GM21360 (cell line): ENCODE data around the gene CERS6.
A peak's percentile ranks its signal among the peaks of the same experiment; 100 is the strongest.

ENCODE experiments used
- ATAC-seq: cut with Tn5 transposase; IDR thresholded peaks from one replicate; pipeline ENCODE4 v1.9.1; 2021; ENCODE audit warnings: mild to moderate bottlenecking, moderate library complexity; ENCODE audit not compliant: unreplicated experiment

Gene CERS6

DNA sequence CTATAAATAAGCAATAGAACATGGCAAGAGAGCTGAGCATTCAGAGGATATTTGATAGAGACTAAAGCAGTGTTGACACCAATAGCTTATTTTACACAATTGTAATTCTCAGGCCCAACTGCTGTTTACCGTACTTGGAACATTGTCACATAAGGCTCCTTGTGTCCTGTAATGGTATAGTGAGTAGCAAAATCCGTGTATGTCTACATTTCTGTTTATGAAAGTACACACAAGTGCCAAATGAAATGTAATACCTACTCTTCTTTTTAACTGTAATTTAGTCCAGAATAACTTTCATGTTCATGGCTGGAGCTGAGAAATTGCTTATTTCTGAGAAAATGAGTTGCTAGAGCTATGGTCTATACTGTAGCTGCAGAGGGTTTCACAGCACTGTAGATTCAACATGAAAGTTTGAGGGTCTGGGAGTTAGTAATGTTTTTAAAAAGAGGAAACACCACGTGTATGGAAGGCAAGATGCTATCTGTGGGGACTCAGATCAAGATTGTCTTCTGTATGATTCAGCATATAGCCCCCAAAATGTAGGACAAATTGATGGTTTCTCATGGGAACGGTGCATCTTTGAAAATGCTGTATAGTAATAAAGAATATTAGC is 236.2 kb downstream of the CERS6 start:
- peak; percentile 69 for ATAC-seq

DNA sequence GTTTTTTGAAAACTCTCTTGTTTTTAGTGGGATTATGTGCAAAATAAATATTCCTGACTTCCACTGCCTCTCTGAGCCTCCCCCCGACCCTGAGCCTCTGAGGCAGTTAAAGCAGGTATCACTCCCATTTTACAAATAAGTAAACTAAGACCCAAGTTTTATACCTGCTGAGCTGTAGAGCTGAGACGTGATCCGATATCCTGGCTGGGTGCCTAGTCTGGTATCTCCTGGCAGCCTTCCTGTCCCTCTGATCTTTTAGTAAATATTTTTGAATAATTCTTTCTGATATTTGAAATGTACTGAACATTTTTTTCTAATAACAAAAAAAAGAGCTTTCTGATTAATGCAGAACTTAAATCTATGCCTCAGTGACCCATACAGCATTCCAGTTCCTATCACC is 238.1 kb downstream of the CERS6 start:
- no peak for ATAC-seq

DNA sequence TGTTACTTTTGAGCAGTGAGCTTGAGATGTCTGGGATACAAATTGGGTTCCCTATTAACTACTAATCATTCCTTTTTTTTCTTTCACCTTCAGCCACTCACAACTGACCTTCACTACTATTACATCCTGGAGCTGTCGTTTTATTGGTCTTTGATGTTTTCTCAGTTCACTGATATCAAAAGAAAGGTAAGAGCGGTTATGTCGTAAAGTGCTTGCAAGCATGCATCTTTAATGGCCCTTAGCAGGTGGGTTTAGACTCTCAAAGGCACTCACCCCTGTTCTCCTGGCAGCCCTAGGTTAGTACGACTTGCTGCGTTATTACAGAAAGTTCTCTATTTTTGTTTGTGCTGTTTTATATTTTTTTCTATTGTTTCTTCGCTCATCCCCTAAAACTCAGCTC is 238.8 kb downstream of the CERS6 start:
- no peak for ATAC-seq

DNA sequence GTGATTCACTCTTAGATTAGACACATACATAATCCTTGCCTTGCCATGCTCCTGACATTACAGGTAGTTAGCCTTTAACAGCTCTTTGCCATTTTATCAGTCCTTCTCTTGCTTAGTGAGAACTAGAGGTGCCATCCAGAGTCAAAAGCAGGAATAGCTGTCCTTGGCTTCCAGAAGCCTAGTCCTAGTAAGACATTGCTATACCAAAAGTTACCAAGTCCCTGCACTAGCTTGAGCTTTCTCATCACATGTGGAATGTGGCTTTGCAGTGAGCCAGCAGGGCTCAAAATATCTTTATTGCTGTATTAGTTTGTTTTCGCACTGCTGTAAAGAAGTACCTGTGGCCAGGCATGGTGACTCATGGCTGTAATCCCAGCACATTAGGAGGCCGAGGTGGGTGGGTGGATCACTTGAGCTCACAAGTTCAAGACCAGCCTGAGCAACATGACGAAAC is 241.6 kb downstream of the CERS6 start:
- ATAC-seq = no peak

DNA sequence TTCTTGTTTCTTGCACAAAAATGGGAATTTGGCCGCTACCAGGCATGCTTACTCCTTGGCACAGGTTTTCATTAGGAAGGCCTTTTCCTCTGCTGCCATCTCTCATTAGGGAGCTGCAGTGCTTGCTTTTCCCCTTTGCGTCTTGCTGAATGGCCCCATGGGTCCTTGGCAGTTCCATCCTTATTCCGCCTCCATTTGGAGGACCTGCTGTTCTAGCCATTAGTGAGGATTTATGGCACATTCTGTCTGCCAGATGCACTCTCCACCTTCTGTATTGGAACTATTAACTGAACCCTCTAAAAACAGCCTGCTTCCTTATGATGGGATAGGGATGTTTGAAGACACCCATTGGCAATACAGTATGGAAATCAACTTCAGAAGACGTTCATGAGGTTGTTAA is 242.9 kb downstream of the CERS6 start:
- ATAC-seq = no peak

DNA sequence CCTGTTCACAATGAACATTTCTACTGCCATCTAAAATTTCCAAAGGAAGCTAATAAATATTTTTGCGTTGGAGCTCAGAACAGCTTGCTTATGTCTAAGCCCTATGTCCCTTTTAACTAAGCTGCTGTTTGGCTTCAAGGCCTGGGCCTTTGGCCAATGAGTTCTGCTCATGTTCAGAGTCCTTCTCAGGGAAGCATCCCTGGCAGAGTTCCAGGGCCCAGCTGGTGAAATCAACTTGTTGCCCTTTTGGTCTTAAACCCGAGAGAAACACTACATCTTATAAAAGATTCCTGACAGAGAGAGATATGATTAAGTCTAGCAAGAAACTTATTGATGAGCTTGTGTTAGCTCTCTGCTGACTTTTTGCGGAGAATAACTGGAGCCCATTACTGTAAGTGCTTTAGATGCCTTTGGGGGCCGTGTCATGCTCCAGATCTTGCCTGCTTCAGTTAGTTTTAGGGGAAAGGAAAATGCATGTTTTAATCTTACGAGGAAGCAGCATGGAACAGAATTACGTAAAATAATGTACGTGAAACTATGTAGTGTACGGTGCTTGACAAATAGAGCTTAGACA is 243.9 kb downstream of the CERS6 start:
- ATAC-seq = no peak

DNA sequence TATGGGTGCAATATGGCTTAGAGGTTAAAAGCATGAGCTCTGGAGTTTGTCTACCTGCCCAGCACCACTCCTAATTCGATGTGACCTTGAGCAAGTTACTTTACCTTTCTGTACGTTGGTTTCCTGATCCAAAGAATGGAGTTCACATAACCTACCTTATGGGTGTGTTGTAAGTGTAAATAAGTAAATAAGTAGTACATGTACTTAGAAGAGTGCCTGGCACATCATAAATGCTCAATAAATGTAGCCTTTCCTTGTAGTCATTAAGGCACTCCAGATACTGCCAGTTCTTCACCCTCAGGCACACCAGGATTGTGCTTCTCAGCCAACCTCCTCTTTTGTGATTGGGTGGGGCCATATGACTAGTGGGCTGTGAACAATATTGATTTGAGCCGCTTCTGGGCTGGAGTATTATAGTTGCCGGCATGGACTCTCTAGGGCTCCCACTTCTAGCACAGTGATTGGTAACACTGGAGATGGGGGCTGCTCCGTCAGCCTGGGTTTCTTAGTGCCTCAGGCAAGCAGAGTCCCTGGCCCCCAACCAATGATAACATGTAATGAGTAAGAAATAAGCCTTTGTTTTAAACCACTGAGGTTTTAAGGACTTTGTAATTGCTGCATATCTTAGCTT is 244.7 kb downstream of the CERS6 start:
- no peak for ATAC-seq

DNA sequence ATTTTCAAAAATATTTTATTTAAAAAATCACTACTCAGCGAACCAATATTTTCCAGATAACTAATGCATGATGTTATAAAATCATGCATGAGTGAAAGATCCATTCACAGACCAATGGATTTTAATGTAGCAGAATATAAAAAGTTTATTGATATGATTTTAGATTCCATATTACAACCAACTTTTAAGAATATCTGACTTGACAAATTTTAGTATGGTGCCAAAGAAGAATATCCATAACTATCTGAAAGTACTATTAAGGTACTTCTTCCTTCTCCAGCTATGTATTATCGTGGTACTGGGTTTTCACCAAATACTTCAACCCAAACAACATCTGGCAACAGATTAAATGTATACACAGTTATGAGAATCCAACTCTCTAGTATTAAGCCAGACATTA is 246.5 kb downstream of the CERS6 start:
- no peak for ATAC-seq

DNA sequence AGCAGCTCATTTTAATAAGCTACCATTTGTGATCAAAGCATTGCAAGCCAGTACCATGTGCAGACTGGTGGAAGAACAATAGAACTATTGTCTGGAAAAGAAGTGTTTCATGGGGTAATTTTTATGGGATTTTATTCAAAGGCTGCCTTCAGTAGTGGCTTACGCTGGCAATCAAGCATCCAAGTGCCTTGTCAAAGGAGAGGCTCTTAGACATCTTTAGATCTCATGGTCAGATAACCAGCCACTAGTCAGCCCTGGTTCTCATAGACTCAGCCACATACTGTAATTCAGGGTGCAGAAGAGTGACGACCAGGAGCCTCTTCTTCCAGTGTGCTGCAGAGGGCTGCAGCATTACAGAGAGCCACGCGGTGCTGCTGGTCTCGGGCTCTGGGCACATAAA is 247.9 kb downstream of the CERS6 start:
- ATAC-seq = no peak

DNA sequence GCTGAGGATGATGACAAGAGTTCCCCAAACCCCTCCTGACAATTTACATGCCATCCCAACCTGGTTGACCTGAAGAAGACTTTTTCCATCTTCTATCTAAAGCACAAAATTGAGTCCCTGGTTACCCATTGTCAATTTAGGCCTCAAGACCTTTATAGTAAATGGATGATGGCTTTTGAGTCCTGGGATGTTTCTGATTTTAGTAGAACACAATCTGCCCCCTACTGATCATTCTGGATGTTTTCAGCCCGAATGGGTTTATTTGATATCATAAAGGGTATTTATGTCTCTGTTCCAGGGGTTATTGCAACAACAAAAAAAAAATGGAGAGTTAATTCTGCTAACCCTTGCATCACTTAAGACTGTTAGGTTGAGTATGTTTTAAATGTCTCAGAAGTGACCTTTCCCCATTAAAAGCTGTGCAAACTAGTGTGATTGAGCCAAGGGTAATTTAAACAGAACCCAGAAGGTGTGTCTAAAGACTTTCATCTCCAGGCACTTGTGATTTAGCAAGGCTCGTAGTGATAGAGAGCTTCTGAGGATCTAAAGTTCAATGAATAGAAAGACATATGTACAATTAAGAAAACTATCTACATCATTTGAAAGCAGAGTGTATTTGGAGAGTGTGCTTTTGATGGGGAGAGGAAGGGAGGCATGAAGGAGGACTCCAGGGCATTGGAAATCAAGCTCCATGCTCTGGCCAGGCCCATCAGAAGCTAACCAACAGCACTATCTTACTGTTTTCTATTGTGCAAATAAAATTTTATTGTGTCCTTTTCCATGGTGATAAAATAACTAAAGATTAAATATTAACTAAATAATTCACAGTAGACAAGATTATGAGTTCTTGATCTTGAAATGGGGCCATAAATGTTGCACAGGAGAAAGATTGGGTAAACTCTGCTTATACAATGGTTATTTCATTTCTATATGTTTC is 249.7 kb downstream of the CERS6 start:
- ATAC-seq = no peak

DNA sequence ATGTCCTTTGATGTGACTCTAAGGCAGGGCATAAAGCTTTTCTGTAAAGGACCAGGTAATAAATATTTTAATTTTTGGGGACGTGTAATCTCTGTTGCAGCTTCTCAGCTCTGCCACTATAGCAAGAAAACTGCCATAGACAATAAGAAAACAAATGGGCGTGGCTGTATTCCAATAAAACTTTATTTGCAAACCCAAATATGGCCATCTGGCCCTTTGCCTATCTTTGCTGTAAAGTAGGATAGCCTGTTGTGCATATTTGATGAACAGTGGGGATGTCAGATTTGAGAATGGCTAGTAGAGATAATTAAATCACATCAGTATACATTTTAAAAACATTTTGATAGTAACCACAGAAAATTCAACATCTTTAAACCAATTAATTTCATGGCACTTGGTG is 250.7 kb downstream of the CERS6 start:
- no peak for ATAC-seq

DNA sequence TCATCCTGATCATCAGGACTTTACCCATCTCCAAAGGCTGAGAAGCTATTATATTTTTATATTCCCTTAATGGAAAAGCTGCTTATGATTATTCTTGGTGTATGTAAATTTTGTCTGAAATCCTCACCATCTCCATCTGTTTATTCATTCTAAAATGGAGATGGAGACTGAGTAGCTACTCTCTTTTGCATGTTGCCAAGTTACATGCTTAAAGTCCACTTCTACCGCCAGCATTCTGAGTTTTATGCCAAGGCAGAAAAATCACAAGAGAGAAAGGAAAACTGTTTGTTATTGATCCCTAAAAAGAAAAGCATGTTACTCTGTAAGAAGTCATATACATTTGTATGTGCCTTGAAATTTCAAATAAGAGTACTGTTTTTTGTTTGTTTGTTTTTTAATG is 252.0 kb downstream of the CERS6 start:
- ATAC-seq = no peak

DNA sequence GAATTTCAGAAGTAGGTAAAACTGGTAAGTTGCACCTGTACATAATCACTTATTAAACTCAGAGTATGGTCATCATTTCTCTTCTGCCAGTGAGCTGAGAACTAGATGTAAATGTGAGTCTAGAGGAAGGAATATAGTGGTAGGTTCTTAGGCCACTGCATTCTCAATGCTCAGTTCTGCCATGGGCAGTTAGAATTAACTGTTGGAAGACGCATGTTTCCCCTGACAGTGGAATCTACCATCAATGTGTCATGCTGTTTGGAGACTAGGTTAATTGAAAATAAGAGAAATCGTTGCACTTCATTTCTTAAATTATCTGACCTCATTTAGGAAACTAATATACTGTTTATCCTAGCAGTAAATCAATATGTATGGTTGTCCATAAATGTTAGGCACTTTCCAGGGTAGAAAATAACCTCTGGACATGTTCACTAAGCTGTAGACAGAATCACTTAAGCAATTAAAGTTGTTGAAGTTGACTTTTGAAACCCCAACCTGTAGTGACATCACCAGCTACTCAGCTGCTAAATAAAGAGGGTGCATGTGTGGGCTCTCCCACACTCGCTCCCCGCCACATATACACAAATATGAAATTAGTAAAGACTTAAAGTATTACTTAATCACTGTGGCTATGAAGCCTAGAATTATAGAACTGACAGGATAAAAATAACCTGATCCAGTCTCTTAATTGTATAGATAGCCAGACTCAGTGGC is 254.8 kb downstream of the CERS6 start:
- no peak for ATAC-seq

DNA sequence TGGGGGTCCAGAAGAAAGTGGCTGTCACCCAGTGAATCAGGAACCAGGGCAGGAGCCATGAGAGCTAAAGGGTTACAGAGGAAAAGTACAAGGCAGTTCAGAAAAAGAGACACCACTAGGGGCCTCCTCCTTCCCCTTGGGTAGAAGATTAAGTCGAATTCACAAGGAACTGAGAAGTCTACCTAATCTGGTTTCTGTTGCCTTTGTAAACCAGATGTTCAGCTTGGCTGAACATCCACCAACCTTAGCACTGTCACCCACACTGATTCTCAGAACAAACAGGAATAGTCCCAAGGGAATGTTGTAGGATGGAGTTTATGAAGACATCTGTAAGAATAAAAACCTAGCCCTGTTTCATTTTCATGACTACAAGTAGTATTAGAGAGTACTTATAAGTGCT is 256.0 kb downstream of the CERS6 start:
- peak; percentile 99 for ATAC-seq

DNA sequence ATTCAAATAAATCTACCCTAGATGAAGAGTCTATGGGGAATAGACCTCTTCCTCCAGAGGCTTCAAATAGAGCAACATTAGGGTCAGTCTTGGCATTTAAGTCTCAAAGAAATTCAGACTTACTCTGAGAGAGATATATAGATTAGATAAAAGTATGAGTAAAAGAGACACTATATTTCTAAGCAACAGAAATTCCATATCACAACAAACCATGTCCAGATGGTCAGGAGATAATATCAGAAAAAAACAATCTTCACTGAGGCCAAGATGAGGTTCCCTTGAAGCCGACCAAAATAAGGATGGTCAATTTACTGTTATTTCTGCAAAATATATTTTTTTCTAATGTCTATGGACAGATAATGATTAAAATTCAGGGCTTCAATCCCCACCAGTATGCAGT is 257.3 kb downstream of the CERS6 start:
- ATAC-seq = no peak

DNA sequence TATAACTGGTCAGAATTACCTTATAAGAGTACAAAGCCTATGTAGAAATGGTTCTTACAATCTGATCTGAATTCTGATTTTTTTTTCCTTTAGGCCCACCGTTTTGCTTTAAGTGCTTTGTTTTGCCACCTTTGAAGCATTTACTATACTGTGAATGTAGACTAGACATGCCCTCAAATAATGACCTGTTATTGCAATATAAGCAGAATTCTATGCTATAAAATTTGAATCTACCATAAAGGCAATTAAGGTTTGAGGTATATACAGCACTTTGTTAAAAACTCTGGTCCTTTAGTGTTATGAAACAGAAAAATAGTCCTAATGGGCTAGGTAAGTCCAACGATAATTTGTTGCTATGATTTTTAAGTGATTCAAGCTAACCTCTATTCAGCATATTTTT is 259.8 kb downstream of the CERS6 start:
- ATAC-seq = no peak

DNA sequence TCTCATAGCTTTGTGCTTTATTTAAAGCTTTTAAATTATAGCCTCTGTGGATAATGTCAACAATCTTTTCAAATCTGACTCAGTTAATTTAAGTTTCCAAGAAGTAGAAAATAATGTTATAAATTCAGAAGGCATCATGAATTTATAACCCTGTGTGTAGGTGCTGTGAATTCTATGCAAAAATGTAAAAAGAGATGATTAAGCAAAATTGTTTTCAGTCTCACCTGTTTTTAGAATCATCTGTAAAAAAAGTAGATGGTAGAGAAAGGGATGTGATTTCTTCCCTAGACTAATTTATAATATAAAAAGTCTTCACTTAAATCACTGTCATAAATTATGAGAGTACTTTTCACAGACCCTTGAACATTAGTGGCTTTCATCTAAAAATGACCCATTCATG is 260.8 kb downstream of the CERS6 start:
- ATAC-seq = no peak

DNA sequence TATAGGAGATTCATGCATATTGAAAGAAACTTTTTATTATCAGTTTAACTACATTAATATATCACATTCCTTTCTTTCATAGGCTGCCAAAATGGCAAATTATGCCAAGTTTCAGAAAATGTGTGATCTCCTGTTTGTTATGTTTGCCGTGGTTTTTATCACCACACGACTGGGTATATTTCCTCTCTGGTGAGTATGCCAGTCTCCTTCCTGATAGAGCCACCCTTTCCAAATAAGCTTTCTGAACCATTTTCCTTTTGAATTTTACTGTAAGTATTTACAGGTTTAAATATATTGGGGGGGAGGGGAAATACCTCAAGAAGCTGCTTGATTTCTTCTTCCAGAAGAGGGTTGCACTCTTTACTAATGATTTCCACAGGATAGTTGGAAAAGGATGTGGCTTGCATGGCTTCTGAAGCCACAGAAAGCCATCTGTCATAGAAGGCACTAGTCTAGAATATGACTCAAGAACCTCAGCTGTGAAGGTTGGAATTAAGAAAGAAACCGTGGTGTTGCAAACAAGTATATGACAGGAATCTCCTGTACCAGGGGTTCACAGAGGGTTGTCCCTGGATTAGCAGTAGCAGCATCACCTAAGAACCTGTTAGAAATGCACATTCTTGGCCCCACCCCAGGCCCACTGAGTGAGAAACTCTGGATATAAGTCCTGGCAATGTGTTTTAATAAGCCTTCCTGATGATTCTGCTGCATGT is 261.9 kb downstream of the CERS6 start:
- ATAC-seq = no peak

DNA sequence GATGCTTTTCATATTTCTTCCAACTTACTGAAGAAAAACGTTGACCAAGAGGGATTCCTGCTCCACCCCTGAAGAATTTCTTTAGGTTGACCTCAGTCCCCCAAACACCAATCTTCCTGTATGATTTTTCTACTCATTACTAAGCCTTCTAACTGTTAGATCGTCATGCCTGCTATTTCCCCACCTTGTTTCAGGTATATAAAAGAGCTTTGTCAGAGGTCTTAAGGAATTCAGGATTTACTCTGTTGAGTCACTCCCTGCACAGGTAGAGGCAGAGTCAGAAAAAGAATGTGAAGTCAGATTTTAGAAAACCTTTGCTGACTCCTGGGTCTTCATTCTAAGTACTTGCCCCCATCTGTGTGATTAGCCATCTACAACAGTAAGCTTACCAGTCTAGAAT is 262.6 kb downstream of the CERS6 start:
- ATAC-seq = no peak

DNA sequence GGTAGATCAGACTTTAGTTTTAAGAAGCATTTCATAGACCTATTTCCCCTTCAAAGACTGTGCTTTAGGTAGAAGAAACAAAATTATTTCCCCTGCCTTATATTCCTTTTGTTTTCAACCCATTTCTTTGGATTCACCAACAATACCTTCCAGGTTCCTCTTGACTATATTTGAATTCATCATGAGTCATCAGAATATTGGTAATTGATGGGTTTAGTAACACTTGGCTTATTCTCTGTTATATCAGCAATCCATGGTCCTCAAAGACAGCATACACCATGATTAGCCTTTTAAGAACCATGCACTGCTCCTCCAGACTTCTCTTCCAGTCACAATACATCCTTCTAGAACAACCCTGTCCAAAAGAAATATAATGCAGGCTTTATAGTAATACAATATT is 263.4 kb downstream of the CERS6 start:
- no peak for ATAC-seq
